ENCODE data around the gene CARD9. TPM values are rescaled to one million over a fixed set of nuclear protein-coding genes. Genes with fewer than 3 reads are reported as not detected.

The CARD9 gene
- total RNA-seq, 1 experiment from 2014 or later = 1.1 TPM

- H3K27me3 ChIP-seq (ENCODE audit: low read length) = no peaks in the 10 kb centered on the region
- H3K27ac ChIP-seq (ENCODE audit: low read length) = no peak overlapping the region
- ChIA-PET CTCF (no interaction called here), POLR2A (ENCODE audit: unreplicated experiment) (no interaction called here)
- H3F3A ChIP-seq (ENCODE audit: low read length, unreplicated experiment) = no peaks in the 10 kb centered on the region
- no peaks in the 10 kb centered on the region for H3K79me2 ChIP-seq (ENCODE audit: low read length)
- DNase-seq = no peak
- no peak overlapping the region for H3K4me3 ChIP-seq (ENCODE audit: low read length)
- ATAC-seq = no peak
- no peak overlapping the region for H3K4me2 ChIP-seq (ENCODE audit: low read length)
- no peaks in the 10 kb centered on the region for H4K20me1 ChIP-seq (ENCODE audit: low read length)
- H3K9ac ChIP-seq (ENCODE audit: low read length) = no peak overlapping the region
- H3K36me3 ChIP-seq (ENCODE audit: low read depth, low read length) = no peaks in the 10 kb centered on the region
- no peaks in the 10 kb centered on the region for H3K9me3 ChIP-seq (ENCODE audit: low read length)
- H3K9me2 ChIP-seq (replicated peaks; ENCODE audit: low read length) = no peaks in the 10 kb centered on the region
- H2AFZ ChIP-seq (ENCODE audit: low read length) = no peak overlapping the region
- BruUV-seq (replicated peaks) = no TSS peak
- no peak for TF ChIP-seq EZH2 (IDR thresholded peaks at IDR 0.05; ENCODE audit: low read length, unreplicated experiment)
- intact Hi-C loops (cut with micrococcal nuclease) = no loop called here
- peaks cover 12% of the 10 kb centered on the region; the same call in 1 of the 2 replicates for H3K4me1 ChIP-seq (ENCODE audit: insufficient read depth, low read length)
Measured at GRCh38 chr9:136342181-136343120, 31.0 kb downstream of the CARD9 start.

- intact Hi-C loops (cut with micrococcal nuclease) = no loop called here
- no peak overlapping the region for H2AFZ ChIP-seq (ENCODE audit: low read length)
- DNase-seq (no peak), ATAC-seq (no peak)
- H3F3A ChIP-seq (ENCODE audit: low read length, unreplicated experiment) = no peaks in the 10 kb centered on the region
- H3K36me3 ChIP-seq (ENCODE audit: low read depth, low read length) = no peaks in the 10 kb centered on the region
- ChIA-PET CTCF (no interaction called here), POLR2A (ENCODE audit: unreplicated experiment) (no interaction called here)
- H4K20me1 ChIP-seq (ENCODE audit: low read length) = no peaks in the 10 kb centered on the region
- TF ChIP-seq CTCF (conservative IDR thresholded peaks at IDR 0.05; ENCODE audit: low read depth, low read length) (no peak), EZH2phosphoT487 (IDR thresholded peaks at IDR 0.05; ENCODE audit: borderline replicate concordance, low read length) (no peak), EZH2 (IDR thresholded peaks at IDR 0.05; ENCODE audit: low read length, unreplicated experiment) (no peak)
- H3K4me2 ChIP-seq (ENCODE audit: low read length) = no peak overlapping the region
- H3K9me3 ChIP-seq (ENCODE audit: low read length) = no peaks in the 10 kb centered on the region
- no peaks in the 10 kb centered on the region for H3K79me2 ChIP-seq (ENCODE audit: low read length)
- H3K9me2 ChIP-seq (replicated peaks; ENCODE audit: low read length) = no peaks in the 10 kb centered on the region
- no peak overlapping the region for H3K4me3 ChIP-seq (ENCODE audit: low read length)
- peaks cover 12% of the 10 kb centered on the region; the same call in 1 of the 2 replicates for H3K4me1 ChIP-seq (ENCODE audit: insufficient read depth, low read length)
- no peaks in the 10 kb centered on the region for H3K27me3 ChIP-seq (ENCODE audit: low read length)
- no peak overlapping the region for H3K9ac ChIP-seq (ENCODE audit: low read length)
- BruUV-seq (replicated peaks) = no TSS peak
- no peak overlapping the region for H3K27ac ChIP-seq (ENCODE audit: low read length)
Measured at GRCh38 chr9:136341769-136342168, 31.7 kb downstream of the CARD9 start.

GRCh38 chr9:136341042-136341655 lies 32.3 kb downstream of the CARD9 start:
- Histone ChIP-seq H3K79me2 (ENCODE audit: low read length) (no peaks in the 10 kb centered on the region), H3K9me2 (replicated peaks; ENCODE audit: low read length) (no peaks in the 10 kb centered on the region), H3K4me3 (ENCODE audit: low read length) (no peak overlapping the region), H3K9ac (ENCODE audit: low read length) (no peak overlapping the region), H3K27me3 (ENCODE audit: low read length) (no peaks in the 10 kb centered on the region), H3K9me3 (ENCODE audit: low read length) (no peaks in the 10 kb centered on the region), H3K36me3 (ENCODE audit: low read depth, low read length) (no peaks in the 10 kb centered on the region), H4K20me1 (ENCODE audit: low read length) (no peaks in the 10 kb centered on the region), H3F3A (ENCODE audit: low read length, unreplicated experiment) (no peaks in the 10 kb centered on the region), H3K4me1 (ENCODE audit: insufficient read depth, low read length) (peaks cover 10% of the 10 kb centered on the region; the same call in 1 of the 2 replicates), H2AFZ (ENCODE audit: low read length) (no peak overlapping the region), H3K27ac (ENCODE audit: low read length) (no peak overlapping the region), H3K4me2 (ENCODE audit: low read length) (no peak overlapping the region)
- ChIA-PET POLR2A (ENCODE audit: unreplicated experiment) (no interaction called here), CTCF (no interaction called here)
- ATAC-seq (no peak), DNase-seq (no peak)
- intact Hi-C loops (cut with micrococcal nuclease) = no loop called here
- TF ChIP-seq EZH2 (IDR thresholded peaks at IDR 0.05; ENCODE audit: low read length, unreplicated experiment) = no peak
- no peak for TF ChIP-seq EZH2phosphoT487 (IDR thresholded peaks at IDR 0.05; ENCODE audit: borderline replicate concordance, low read length)
- no TSS peak for BruUV-seq (replicated peaks)
